Calu3 (cell line): ENCODE measurements around the gene CCR5. TPM values are rescaled to one million over a fixed set of nuclear protein-coding genes. Genes with fewer than 3 reads are reported as not detected.
"Not testable (repeated sequence)": the region's sequence is repeated elsewhere in the genome, so short reads cannot be mapped to it uniquely, and the experiment has no call there.

ENCODE experiments used
- BruUV-seq: library from RNA; stranded (reverse); fragments of 400-500 nt; replicated peaks from 2 replicates; lab custom pipeline; 2021; lab: Mats Ljungman, UMichigan
- CTCF ChIA-PET: fragments of 300-600 bp; sonication (Branson Sonifier 250); formaldehyde crosslinking; loops from one replicate; lab custom pipeline; 2022; ENCODE audit warnings: antibody characterized with exemption; lab: Charles Lee
- DNase-seq: peaks from one replicate; pipeline ENCODE4 v3.0.0; 2022
- H3K27ac Mint-ChIP-seq: one replicate; pipeline ENCODE4 v1.8.0; 2022; ENCODE audit warnings: mixed read lengths; ENCODE audit not compliant: unreplicated experiment
- H3K27me3 Mint-ChIP-seq: one replicate; pipeline ENCODE4 v1.8.0; 2022; ENCODE audit warnings: mixed read lengths; ENCODE audit not compliant: unreplicated experiment
- H3K36me3 Mint-ChIP-seq: one replicate; pipeline ENCODE4 v1.8.0; 2022; ENCODE audit warnings: mild to moderate bottlenecking, moderate library complexity, mixed read lengths; ENCODE audit not compliant: insufficient read depth, unreplicated experiment
- H3K4me1 Mint-ChIP-seq: one replicate; pipeline ENCODE4 v1.8.0; 2022; ENCODE audit warnings: mild to moderate bottlenecking, low read depth, mixed read lengths; ENCODE audit not compliant: unreplicated experiment
- H3K4me3 Mint-ChIP-seq: one replicate; pipeline ENCODE4 v1.8.0; 2022; ENCODE audit warnings: mild to moderate bottlenecking, low read depth, moderate library complexity, mixed read lengths; ENCODE audit not compliant: unreplicated experiment
- H3K9me3 Mint-ChIP-seq: one replicate; pipeline ENCODE4 v1.8.0; 2022; ENCODE audit warnings: low read depth, mixed read lengths; ENCODE audit not compliant: unreplicated experiment
- CTCF ChIP-seq: fragments of 200-600 bp; IDR thresholded peaks from one replicate; pipeline ENCODE4 v1.8.0; 2022; ENCODE audit warnings: antibody characterized with exemption; ENCODE audit not compliant: unreplicated experiment
- intact Hi-C: fragments of 100-400 bp; cut with micrococcal nuclease; formaldehyde crosslinking; loops from one replicate; pipeline ENCODE4 v1.10.0; 2022; ENCODE audit not compliant: unreplicated experiment
- total RNA-seq: library from RNA; stranded (reverse); gene quantifications from 2 replicates; pipeline ENCODE4 v1.2.3, GENCODE V29; 2022

Gene CCR5
- total RNA-seq, 1 experiment from 2014 or later = not detected

GRCh38 chr3:46381625-46382024 is 10.9 kb downstream of the CCR5 start:
- no peak for TF ChIP-seq CTCF
- intact Hi-C loops = loop anchor here (10.0 kb wide), 1 partner anchor 53 kb away; no protein-coding TSS in a partner anchor
- Mint-ChIP-seq H3K27ac (no peak overlapping the region), H3K4me1 (peaks cover 17% of the 10 kb centered on the region), H3K9me3 (no peaks in the 10 kb centered on the region), H3K36me3 (peaks cover 6% of the 10 kb centered on the region), H3K4me3 (no peak overlapping the region), H3K27me3 (peaks cover 29% of the 10 kb centered on the region)
- no TSS peak for BruUV-seq
- CTCF ChIA-PET = no interaction called here
- no peak for DNase-seq

GRCh38 chr3:46383211-46383950 is 12.6 kb downstream of the CCR5 start:
- peaks cover 6% of the 10 kb centered on the region for H3K36me3 Mint-ChIP-seq
- peaks cover 18% of the 10 kb centered on the region for H3K4me1 Mint-ChIP-seq
- CTCF ChIA-PET = no interaction called here
- H3K27me3 Mint-ChIP-seq = peaks cover 21% of the 10 kb centered on the region
- H3K4me3 Mint-ChIP-seq = no peak overlapping the region
- H3K27ac Mint-ChIP-seq = no peak overlapping the region
- no peaks in the 10 kb centered on the region for H3K9me3 Mint-ChIP-seq
- no TSS peak for BruUV-seq
- TF ChIP-seq CTCF = no peak
- intact Hi-C loops = loop anchor here (10.0 kb wide), 1 partner anchor 51 kb away; no protein-coding TSS in a partner anchor
- no peak for DNase-seq

GRCh38 chr3:46383951-46384330 is 13.2 kb downstream of the CCR5 start:
- Mint-ChIP-seq H3K36me3 (peaks cover 6% of the 10 kb centered on the region), H3K4me3 (no peak overlapping the region), H3K4me1 (peaks cover 18% of the 10 kb centered on the region), H3K27ac (no peak overlapping the region), H3K27me3 (peaks cover 21% of the 10 kb centered on the region), H3K9me3 (no peaks in the 10 kb centered on the region)
- TF ChIP-seq CTCF = no peak
- no peak for DNase-seq
- intact Hi-C loops = loop anchor here (10.0 kb wide), 1 partner anchor 51 kb away; no protein-coding TSS in a partner anchor
- no TSS peak for BruUV-seq
- CTCF ChIA-PET = no interaction called here

GRCh38 chr3:46386205-46386604 is 15.5 kb downstream of the CCR5 start:
- Mint-ChIP-seq H3K27ac (peak overlapping the region; percentile 48), H3K36me3 (peaks cover 6% of the 10 kb centered on the region), H3K9me3 (no peaks in the 10 kb centered on the region), H3K4me3 (no peak overlapping the region), H3K4me1 (peaks cover 18% of the 10 kb centered on the region), H3K27me3 (peaks cover 21% of the 10 kb centered on the region)
- no peak for TF ChIP-seq CTCF
- peak; percentile 30 for DNase-seq
- no TSS peak for BruUV-seq
- CTCF ChIA-PET = no interaction called here
- intact Hi-C loops = loop anchor here (10.0 kb wide), 1 partner anchor 49 kb away; no protein-coding TSS in a partner anchor

- H3K36me3 Mint-ChIP-seq, H3K27ac Mint-ChIP-seq, CTCF ChIA-PET, BruUV-seq, H3K9me3 Mint-ChIP-seq, DNase-seq, H3K4me3 Mint-ChIP-seq: not testable (repeated sequence)
- Mint-ChIP-seq H3K27me3 (peaks cover 14% of the 10 kb centered on the region), H3K4me1 (peaks cover 21% of the 10 kb centered on the region)
- intact Hi-C loops = loop anchor here (10.0 kb wide), 1 partner anchor 46 kb away; no protein-coding TSS in a partner anchor
Measured at GRCh38 chr3:46388847-46389246, 18.1 kb downstream of the CCR5 start.
